ENCODE data around the gene MAPKAP1.

DNA sequence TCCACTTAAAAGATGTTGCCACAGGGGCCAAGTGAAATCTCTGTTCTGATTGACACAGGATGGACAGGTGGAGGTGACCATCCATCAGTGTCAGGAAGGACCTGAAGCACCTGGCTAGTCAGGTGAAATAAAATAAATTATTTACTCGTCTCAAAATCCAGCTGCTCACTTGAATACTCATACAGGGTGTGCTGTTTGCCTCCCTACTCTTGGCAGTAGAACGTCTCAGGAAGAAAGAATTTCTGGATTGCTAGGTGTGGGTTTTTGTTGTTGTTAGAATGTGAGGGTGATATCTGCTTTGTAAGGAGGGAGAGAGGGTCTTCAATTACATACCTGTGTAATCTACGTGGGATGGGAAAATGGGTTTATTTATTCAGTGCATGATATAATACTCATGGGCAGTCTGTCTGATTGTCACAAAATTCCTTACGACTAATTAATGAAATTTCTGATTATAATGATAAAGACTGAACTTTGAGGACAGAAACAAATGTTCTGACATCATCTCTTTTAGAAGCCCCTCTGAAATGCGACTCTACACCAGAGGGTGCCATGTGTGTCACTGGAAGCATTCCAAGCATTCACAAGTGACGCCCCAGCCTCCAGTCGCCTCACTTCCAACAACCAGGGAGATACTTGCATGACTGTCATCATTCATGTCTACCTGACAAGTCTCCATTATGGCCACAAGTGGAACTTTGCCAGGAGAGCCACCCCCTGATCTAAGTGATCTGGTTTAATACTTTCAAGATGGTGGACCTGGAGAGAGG is 227.0 kb downstream of the MAPKAP1 start:
- TF ChIP-seq, protein P1, sequence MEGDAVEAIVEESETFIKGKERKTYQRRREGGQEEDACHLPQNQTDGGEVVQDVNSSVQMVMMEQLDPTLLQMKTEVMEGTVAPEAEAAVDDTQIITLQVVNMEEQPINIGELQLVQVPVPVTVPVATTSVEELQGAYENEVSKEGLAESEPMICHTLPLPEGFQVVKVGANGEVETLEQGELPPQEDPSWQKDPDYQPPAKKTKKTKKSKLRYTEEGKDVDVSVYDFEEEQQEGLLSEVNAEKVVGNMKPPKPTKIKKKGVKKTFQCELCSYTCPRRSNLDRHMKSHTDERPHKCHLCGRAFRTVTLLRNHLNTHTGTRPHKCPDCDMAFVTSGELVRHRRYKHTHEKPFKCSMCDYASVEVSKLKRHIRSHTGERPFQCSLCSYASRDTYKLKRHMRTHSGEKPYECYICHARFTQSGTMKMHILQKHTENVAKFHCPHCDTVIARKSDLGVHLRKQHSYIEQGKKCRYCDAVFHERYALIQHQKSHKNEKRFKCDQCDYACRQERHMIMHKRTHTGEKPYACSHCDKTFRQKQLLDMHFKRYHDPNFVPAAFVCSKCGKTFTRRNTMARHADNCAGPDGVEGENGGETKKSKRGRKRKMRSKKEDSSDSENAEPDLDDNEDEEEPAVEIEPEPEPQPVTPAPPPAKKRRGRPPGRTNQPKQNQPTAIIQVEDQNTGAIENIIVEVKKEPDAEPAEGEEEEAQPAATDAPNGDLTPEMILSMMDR (IDR thresholded peaks at IDR 0.05; ENCODE audit: insufficient read depth, low read length): no peak
- TF ChIP-seq, protein P2, sequence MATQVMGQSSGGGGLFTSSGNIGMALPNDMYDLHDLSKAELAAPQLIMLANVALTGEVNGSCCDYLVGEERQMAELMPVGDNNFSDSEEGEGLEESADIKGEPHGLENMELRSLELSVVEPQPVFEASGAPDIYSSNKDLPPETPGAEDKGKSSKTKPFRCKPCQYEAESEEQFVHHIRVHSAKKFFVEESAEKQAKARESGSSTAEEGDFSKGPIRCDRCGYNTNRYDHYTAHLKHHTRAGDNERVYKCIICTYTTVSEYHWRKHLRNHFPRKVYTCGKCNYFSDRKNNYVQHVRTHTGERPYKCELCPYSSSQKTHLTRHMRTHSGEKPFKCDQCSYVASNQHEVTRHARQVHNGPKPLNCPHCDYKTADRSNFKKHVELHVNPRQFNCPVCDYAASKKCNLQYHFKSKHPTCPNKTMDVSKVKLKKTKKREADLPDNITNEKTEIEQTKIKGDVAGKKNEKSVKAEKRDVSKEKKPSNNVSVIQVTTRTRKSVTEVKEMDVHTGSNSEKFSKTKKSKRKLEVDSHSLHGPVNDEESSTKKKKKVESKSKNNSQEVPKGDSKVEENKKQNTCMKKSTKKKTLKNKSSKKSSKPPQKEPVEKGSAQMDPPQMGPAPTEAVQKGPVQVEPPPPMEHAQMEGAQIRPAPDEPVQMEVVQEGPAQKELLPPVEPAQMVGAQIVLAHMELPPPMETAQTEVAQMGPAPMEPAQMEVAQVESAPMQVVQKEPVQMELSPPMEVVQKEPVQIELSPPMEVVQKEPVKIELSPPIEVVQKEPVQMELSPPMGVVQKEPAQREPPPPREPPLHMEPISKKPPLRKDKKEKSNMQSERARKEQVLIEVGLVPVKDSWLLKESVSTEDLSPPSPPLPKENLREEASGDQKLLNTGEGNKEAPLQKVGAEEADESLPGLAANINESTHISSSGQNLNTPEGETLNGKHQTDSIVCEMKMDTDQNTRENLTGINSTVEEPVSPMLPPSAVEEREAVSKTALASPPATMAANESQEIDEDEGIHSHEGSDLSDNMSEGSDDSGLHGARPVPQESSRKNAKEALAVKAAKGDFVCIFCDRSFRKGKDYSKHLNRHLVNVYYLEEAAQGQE (IDR thresholded peaks at IDR 0.05; ENCODE audit: insufficient replicate concordance, low read depth): no peak

Measured in HL-60 (cell line).